ENCODE results near the gene RASA3. TPM values are rescaled to one million over a fixed set of nuclear protein-coding genes. Genes with fewer than 3 reads are reported as not detected.

Gene RASA3
- total and polyA plus RNA-seq, 2 donors (not counting 3 experiments of a cell fraction or from before 2014, with no cell fraction given), result 26.5 to 53.8 TPM

GRCh38 chr13:114023716-114024602 lies 108.5 kb downstream of the RASA3 start:
- Histone ChIP-seq H3K9me1 (replicated peaks; ENCODE audit: control insufficient read depth, extremely low read depth, insufficient read depth, low read length) (no peaks in the 10 kb centered on the region), H3K4me2 (ENCODE audit: insufficient read depth, low read length) (no peak overlapping the region), H3K9me3 (replicated peaks; ENCODE audit: control insufficient read depth, insufficient read depth, low read length) (no peaks in the 10 kb centered on the region), H3K4me1 (ENCODE audit: control insufficient read depth, extremely low read depth, insufficient read depth, low read length) (peaks cover 17% of the 10 kb centered on the region), H4K20me1 (replicated peaks; ENCODE audit: control insufficient read depth, extremely low read depth, insufficient read depth, low read length) (no peaks in the 10 kb centered on the region), H3K9ac (replicated peaks; ENCODE audit: extremely low read depth, insufficient read depth, low read length) (no peak overlapping the region), H3K36me3 (ENCODE audit: control insufficient read depth in 2 of 2, extremely low read depth in 1 of 2, insufficient read depth in 2 of 2, low read length in 2 of 2) (peaks cover 7 to 49% of the 10 kb centered on the region in 2 experiments), H3K27me3 (ENCODE audit: control insufficient read depth in 2 of 2, insufficient read depth in 2 of 2, low read length in 2 of 2) (no peaks in the 10 kb centered on the region), H2AFZ (ENCODE audit: low read depth, low read length) (no peak overlapping the region), H3K4me3 (replicated peaks in 1 of 3; ENCODE audit: insufficient read depth in 1 of 3, low read depth in 1 of 3, low read length in 3 of 3) (no peak overlapping the region), H3K79me2 (ENCODE audit: control insufficient read depth, insufficient read depth, low read length) (peaks cover 21% of the 10 kb centered on the region), H3K27ac (ENCODE audit: insufficient read depth, low read depth, low read length) (no peak overlapping the region)
- CTCF ChIA-PET, result no interaction called here
- POLR2A ChIA-PET, result no interaction called here
- DNase-seq (ENCODE audit: low read depth, low spot score) (no peak), FAIRE-seq (no peak)
- no TSS peak for BruUV-seq (replicated peaks)
- dilution Hi-C loops (cut with MboI; ENCODE audit: extremely low pct_ligation_motif_present, low sequenced_read_pairs), result no loop called here
- intact Hi-C loops (cut with micrococcal nuclease), result no loop called here
- no peak for TF ChIP-seq MYC (IDR thresholded peaks at IDR 0.05; ENCODE audit: low read depth, low read length)
- TF ChIP-seq POLR2A (IDR thresholded peaks at IDR 0.05; ENCODE audit: low read depth, low read length), result no peak
- TF ChIP-seq MAX (IDR thresholded peaks at IDR 0.05; ENCODE audit: insufficient read depth, insufficient read length), result no peak

- Histone ChIP-seq H3K79me2 (ENCODE audit: control insufficient read depth, insufficient read depth, low read length) (peaks cover 13% of the 10 kb centered on the region), H3K9me1 (replicated peaks; ENCODE audit: control insufficient read depth, extremely low read depth, insufficient read depth, low read length) (no peaks in the 10 kb centered on the region), H3K4me3 (replicated peaks in 1 of 3; ENCODE audit: insufficient read depth in 1 of 3, low read depth in 1 of 3, low read length in 3 of 3) (no peak overlapping the region), H3K4me1 (ENCODE audit: control insufficient read depth, extremely low read depth, insufficient read depth, low read length) (peaks cover 14% of the 10 kb centered on the region), H3K36me3 (ENCODE audit: control insufficient read depth in 2 of 2, extremely low read depth in 1 of 2, insufficient read depth in 2 of 2, low read length in 2 of 2) (peaks cover 7 to 57% of the 10 kb centered on the region in 2 experiments), H3K27ac (ENCODE audit: insufficient read depth, low read depth, low read length) (no peak overlapping the region), H3K9me3 (replicated peaks; ENCODE audit: control insufficient read depth, insufficient read depth, low read length) (no peaks in the 10 kb centered on the region), H2AFZ (ENCODE audit: low read depth, low read length) (no peak overlapping the region), H3K9ac (replicated peaks; ENCODE audit: extremely low read depth, insufficient read depth, low read length) (no peak overlapping the region), H4K20me1 (replicated peaks; ENCODE audit: control insufficient read depth, extremely low read depth, insufficient read depth, low read length) (no peaks in the 10 kb centered on the region), H3K27me3 (ENCODE audit: control insufficient read depth in 2 of 2, insufficient read depth in 2 of 2, low read length in 2 of 2) (no peaks in the 10 kb centered on the region), H3K4me2 (ENCODE audit: insufficient read depth, low read length) (no peak overlapping the region)
- BruUV-seq (replicated peaks), result no TSS peak
- ChIA-PET CTCF (no interaction called here), POLR2A (no interaction called here)
- intact Hi-C loops (cut with micrococcal nuclease), result no loop called here
- dilution Hi-C loops (cut with MboI; ENCODE audit: extremely low pct_ligation_motif_present, low sequenced_read_pairs), result no loop called here
- DNase-seq (ENCODE audit: low read depth, low spot score) (no peak), FAIRE-seq (no peak)
- TF ChIP-seq MYC (IDR thresholded peaks at IDR 0.05; ENCODE audit: low read depth, low read length), result no peak
- no peak for TF ChIP-seq MAX (IDR thresholded peaks at IDR 0.05; ENCODE audit: insufficient read depth, insufficient read length)
- no peak for TF ChIP-seq FOS (IDR thresholded peaks at IDR 0.05; ENCODE audit: borderline replicate concordance, insufficient read depth, low read length)
- no peak for TF ChIP-seq POLR2A (IDR thresholded peaks at IDR 0.05; ENCODE audit: low read depth, low read length)
- TF ChIP-seq POLR2AphosphoS5 (IDR thresholded peaks at IDR 0.05; ENCODE audit: insufficient read depth, low read depth, low read length), result no peak
- TF ChIP-seq JUN (IDR thresholded peaks at IDR 0.05; ENCODE audit: borderline replicate concordance, insufficient read depth, insufficient read length, low read depth), result no peak
- TF ChIP-seq GATA2 (IDR thresholded peaks at IDR 0.05; ENCODE audit: insufficient read depth, insufficient read length, low read depth, low read length), result no peak
- no peak for TF ChIP-seq EZH2 (IDR thresholded peaks at IDR 0.05; ENCODE audit: borderline replicate concordance, low read depth, low read length, severe bottlenecking)
These were observed 109.5 kb downstream of the RASA3 start for GRCh38 chr13:114022876-114023275.

Measured in endothelial cell of umbilical vein (primary cell).